Suprapubic skin (tissue), 4 donors: Measurements from ENCODE around the gene OR51F2. TPM values are rescaled to one million over a fixed set of nuclear protein-coding genes. Genes with fewer than 3 reads are reported as not detected.
"Not testable (repeated sequence)": the region's sequence is repeated elsewhere in the genome, so short reads cannot be mapped to it uniquely, and the experiment has no call there.

ENCODE experiments used
- DNase-seq, 2 donors: peaks; one replicate each; pipeline ENCODE4 v3.0.0-alpha.2; 2019; ENCODE audit warnings: low spot score in 2 of 2
- H3K27ac ChIP-seq: fragments of 200-600 bp; sonication (generic); one replicate; pipeline ENCODE4 v1.5.1; 2019
- H3K27me3 ChIP-seq: fragments of 200-600 bp; sonication (generic); one replicate; pipeline ENCODE4 v1.5.1; 2019
- H3K36me3 ChIP-seq: fragments of 200-600 bp; sonication (generic); one replicate; pipeline ENCODE4 v1.5.1; 2019
- H3K4me1 ChIP-seq: fragments of 200-600 bp; sonication (generic); one replicate; pipeline ENCODE4 v1.5.1; 2019
- H3K4me3 ChIP-seq: fragments of 200-600 bp; sonication (generic); one replicate; pipeline ENCODE4 v1.5.1; 2019; ENCODE audit warnings: mild to moderate bottlenecking
- H3K9me3 ChIP-seq: fragments of 200-600 bp; sonication (generic); one replicate; pipeline ENCODE4 v1.5.1; 2019
- EP300 ChIP-seq: sonication (generic); formaldehyde crosslinking; IDR thresholded peaks from one replicate; pipeline ENCODE4 v1.6.1; 2017; ENCODE audit warnings: antibody characterized with exemption
- POLR2A ChIP-seq, 2 donors: fragments of 450-650 bp; IDR thresholded peaks; one replicate each; pipeline ENCODE4 v1.6.1; 2017; ENCODE audit warnings: antibody characterized with exemption in 2 of 2, mild to moderate bottlenecking in 2 of 2, moderate library complexity in 2 of 2
- POLR2AphosphoS5 ChIP-seq, 3 donors: sonication (generic); formaldehyde crosslinking; IDR thresholded peaks; one replicate each; pipeline ENCODE4 v1.6.1; 2017; ENCODE audit warnings: antibody characterized with exemption in 3 of 3
- WGBS: methylation state at CpG from one replicate; pipeline ENCODE4 v1.1.5; 2018; 5-methylcytosine and 5-hydroxymethylcytosine counted together
- total RNA-seq, 4 donors: library from RNA; depleted of rRNA; stranded (reverse); fragments of >200 nt; gene quantifications; one replicate each; pipeline ENCODE4 v1.1.0, GENCODE V29; 2016
- TF ChIP-seq, protein P1 (sequence below), 2 donors: fragments of 200-600 bp in 1 of 2; fragments of 450-650 bp in 1 of 2; sonication (generic) in 1 of 2; IDR thresholded peaks; one replicate each; pipeline ENCODE4 v1.5.1; 2016 to 2019; ENCODE audit warnings: antibody characterized with exemption in 2 of 2, mild to moderate bottlenecking in 1 of 2, moderate library complexity in 1 of 2

The OR51F2 gene
- total RNA-seq, 4 donors from 2014 or later = not detected

DNA sequence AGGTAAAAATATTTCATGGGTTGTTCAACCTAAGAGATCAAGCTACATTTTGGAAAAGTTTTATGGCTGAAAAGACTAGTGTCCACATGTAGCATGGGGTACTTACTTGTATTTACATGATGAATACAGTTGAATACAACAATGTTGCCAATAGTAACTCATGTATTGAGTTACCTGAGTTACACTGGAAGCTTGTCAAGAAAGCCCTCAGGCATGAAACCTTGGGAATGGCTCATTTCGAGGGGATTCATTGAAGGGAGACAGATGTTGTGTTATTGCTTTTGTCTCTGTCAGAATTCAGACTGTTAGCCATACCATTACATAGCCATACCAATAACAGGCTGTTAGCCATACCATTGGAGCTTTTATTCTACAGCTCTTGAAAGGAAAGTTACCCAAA is 9.2 kb downstream of the OR51F2 start:
- Histone ChIP-seq H3K27ac (no peak overlapping the region), H3K4me3 (no peak overlapping the region), H3K9me3 (no peaks in the 10 kb centered on the region), H3K27me3 (no peaks in the 10 kb centered on the region), H3K36me3 (no peaks in the 10 kb centered on the region), H3K4me1 (no peaks in the 10 kb centered on the region)
- DNase-seq = no peak
- 44% methylated on average over 1 of the region's 1 CpG for WGBS
- TF ChIP-seq, protein P1, sequence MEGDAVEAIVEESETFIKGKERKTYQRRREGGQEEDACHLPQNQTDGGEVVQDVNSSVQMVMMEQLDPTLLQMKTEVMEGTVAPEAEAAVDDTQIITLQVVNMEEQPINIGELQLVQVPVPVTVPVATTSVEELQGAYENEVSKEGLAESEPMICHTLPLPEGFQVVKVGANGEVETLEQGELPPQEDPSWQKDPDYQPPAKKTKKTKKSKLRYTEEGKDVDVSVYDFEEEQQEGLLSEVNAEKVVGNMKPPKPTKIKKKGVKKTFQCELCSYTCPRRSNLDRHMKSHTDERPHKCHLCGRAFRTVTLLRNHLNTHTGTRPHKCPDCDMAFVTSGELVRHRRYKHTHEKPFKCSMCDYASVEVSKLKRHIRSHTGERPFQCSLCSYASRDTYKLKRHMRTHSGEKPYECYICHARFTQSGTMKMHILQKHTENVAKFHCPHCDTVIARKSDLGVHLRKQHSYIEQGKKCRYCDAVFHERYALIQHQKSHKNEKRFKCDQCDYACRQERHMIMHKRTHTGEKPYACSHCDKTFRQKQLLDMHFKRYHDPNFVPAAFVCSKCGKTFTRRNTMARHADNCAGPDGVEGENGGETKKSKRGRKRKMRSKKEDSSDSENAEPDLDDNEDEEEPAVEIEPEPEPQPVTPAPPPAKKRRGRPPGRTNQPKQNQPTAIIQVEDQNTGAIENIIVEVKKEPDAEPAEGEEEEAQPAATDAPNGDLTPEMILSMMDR (IDR thresholded peaks at IDR 0.05) = no peak
- TF ChIP-seq POLR2A (IDR thresholded peaks at IDR 0.05) (no peak), POLR2AphosphoS5 (IDR thresholded peaks at IDR 0.05) (no peak), EP300 (no peak)

DNA sequence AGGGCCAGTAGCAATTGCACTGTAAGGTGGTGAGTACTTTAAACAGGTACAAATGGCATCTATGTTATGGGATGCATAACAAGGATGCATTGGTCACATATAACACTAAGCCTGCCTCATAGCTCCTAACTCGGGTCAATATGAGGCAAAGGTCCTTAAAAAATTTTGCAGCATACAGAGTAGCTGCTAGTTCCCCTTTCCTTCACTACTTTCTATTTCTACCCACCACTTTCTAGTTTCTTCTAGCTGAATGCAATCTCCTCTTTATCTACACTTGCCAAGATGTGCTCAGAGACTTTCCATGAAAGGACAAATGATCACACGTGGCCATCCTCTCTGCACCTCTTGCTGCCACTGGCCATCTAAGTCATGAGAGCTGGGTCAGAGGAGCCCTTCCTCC is 9.8 kb downstream of the OR51F2 start:
- no peak for DNase-seq
- Histone ChIP-seq H3K27ac (no peak overlapping the region), H3K27me3 (no peaks in the 10 kb centered on the region), H3K4me3 (no peak overlapping the region), H3K36me3 (no peaks in the 10 kb centered on the region), H3K9me3 (no peaks in the 10 kb centered on the region), H3K4me1 (no peaks in the 10 kb centered on the region)
- WGBS = 62% methylated on average over 2 of the region's 2 CpGs
- TF ChIP-seq, protein P1 (IDR thresholded peaks at IDR 0.05) = no peak
- TF ChIP-seq EP300 (no peak), POLR2AphosphoS5 (IDR thresholded peaks at IDR 0.05) (no peak), POLR2A (IDR thresholded peaks at IDR 0.05) (no peak)

DNA sequence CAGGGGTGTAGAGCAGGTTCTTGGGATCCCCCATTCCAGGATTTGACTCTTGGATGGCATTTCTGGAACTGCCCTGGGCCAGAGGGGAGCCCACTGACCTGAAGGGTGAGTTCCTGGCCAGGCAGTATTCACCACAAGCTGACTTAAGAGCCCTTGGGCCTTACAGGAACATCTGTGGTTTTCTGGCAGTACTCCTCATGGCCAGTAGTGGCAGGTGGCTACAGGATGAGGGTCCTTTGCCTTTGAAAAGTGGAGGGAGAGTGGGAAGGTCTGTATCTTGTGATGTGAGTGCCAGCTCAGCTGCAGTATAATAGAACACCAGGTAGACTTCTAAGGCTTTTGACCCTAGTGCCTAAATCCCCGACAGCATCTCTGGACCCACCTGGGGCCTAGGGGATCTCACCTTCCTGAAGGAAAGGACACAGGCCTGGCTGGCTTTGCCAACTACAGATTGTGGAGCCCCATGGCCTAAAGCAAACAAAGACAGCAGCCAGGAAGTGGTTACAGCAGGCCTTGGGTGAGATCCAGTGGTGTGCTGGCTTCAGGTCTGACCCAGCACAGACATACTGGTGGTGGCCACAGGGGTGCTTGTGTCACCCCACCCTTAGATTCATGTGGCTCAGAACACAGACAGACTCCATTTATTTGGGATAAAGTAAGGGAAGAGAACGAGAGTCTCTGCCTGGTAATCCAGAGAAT is 18.9 kb downstream of the OR51F2 start:
- TF ChIP-seq POLR2AphosphoS5 (IDR thresholded peaks at IDR 0.05) (no peak), POLR2A (IDR thresholded peaks at IDR 0.05) (no peak), EP300 (no peak)
- TF ChIP-seq, protein P1 (IDR thresholded peaks at IDR 0.05) = no peak
- no peaks in the 10 kb centered on the region for H3K4me1 ChIP-seq
- DNase-seq = no peak
- no peaks in the 10 kb centered on the region for H3K36me3 ChIP-seq
- H3K27me3 ChIP-seq = no peaks in the 10 kb centered on the region
- H3K27ac ChIP-seq = no peak overlapping the region
- 91% methylated on average over 2 of the region's 2 CpGs for WGBS
- H3K4me3 ChIP-seq = no peak overlapping the region
- no peaks in the 10 kb centered on the region for H3K9me3 ChIP-seq

DNA sequence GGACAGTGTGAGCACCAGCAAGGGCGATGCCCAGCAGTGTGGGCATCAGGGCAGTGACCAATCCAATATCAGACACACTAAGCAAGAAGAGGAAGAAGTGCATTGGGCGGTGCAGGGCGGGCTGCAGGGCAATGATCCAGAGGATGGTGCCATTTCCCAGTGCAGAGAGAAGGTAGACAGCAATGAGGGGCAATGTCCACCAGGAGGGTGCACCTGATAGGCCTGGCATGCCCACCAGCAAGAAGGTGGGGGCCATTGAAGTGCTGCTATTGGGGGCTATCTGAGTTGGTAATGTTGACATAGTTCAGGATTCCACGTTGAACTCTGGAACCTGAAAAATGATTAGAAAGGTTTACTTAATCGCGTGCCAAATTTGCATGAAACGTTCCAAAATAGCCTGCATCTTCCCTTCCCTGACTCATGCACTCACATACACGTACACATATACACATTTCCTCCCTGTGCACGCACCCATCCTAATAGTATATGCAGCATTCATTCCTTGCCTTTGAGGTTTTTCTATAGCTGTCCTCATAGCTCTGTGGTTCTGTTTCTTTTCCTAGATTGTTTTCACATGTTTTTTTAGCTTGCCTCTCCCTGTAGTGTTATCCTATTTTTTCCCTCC is 27.9 kb downstream of the OR51F2 start, which contains the start of gene OR51S1:
Gene OR51S1, minus strand, starts transcription at position 301 of the 625 bp plus-strand sequence. Its CDS starts 0 bp downstream, at position 301.
- H3K4me3 ChIP-seq = no peak within 1 kb of the TSS
- no peaks in the 10 kb centered on the region for H3K27me3 ChIP-seq
- H3K4me1 ChIP-seq = no peaks in the 10 kb centered on the region
- TF ChIP-seq EP300 (no peak), POLR2AphosphoS5 (IDR thresholded peaks at IDR 0.05) (no peak), POLR2A (IDR thresholded peaks at IDR 0.05) (no peak)
- TF ChIP-seq, protein P1 (IDR thresholded peaks at IDR 0.05) = no peak
- 74% methylated on average over 9 of the region's 9 CpGs for WGBS
- no peaks in the 10 kb centered on the region for H3K36me3 ChIP-seq
- H3K9me3 ChIP-seq = no peaks in the 10 kb centered on the region
- no peak for DNase-seq
- H3K27ac ChIP-seq = no peak within 1 kb of the TSS

DNA sequence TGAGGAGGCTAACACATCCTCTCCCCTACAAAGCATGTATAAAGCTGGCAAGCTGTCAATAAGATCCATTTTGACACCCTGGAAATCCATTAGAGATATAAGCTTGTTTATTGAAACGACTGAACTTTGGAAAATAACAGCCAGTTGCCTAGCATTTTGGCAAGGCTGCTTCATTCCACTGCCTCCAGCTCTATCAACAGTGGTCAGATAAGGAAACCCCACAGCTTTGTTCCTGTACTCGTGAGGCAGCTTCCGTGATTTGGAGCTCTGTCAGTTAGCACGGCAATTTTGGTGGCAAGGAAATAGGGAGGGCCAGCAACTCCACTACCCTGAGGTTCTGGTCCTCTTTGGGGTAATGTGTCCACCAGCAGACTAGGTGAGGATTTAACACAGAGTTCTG is 29.9 kb downstream of the OR51F2 start:
- no peak for TF ChIP-seq POLR2AphosphoS5 (IDR thresholded peaks at IDR 0.05)
- no peak for TF ChIP-seq POLR2A (IDR thresholded peaks at IDR 0.05)
- no peak for TF ChIP-seq EP300
- TF ChIP-seq, protein P1 (IDR thresholded peaks at IDR 0.05) = no peak
- Histone ChIP-seq H3K27me3 (no peaks in the 10 kb centered on the region), H3K27ac (no peak overlapping the region), H3K36me3 (no peaks in the 10 kb centered on the region), H3K9me3 (no peaks in the 10 kb centered on the region), H3K4me1 (no peaks in the 10 kb centered on the region), H3K4me3 (no peak overlapping the region)
- WGBS = 37% methylated on average over 4 of the region's 4 CpGs
- no peak for DNase-seq

DNA sequence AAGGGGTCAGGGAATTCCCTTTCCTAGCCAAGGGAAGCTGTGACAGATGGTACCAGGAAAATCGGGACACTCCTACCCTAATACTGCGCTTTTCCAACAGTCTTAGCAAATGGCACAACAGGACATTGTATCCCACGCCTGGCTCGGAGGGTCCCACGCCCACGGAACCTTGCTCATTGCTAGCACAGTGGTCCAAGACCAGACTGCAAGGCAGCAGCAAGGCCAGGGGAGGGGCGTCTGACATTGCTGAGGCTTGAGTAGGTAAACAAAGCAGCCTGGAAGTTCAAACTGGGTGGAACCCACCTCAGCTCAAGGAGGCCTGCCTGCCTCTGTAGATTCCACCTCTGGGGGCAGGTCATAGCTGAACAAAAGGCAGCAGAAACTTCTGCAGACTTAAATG is 33.2 kb downstream of the OR51F2 start:
- WGBS = 92% methylated on average over 7 of the region's 7 CpGs

More for the DNA sequence above, 33.2 kb downstream of the OR51F2 start:
- not testable (repeated sequence) for H3K4me3 ChIP-seq, H3K9me3 ChIP-seq, H3K27ac ChIP-seq, H3K4me1 ChIP-seq, DNase-seq, H3K27me3 ChIP-seq, H3K36me3 ChIP-seq
